Measurements from ENCODE around the gene LSP1.
"Not testable (repeated sequence)": the region's sequence is repeated elsewhere in the genome, so short reads cannot be mapped to it uniquely, and the experiment has no call there.

LSP1 gene

DNA sequence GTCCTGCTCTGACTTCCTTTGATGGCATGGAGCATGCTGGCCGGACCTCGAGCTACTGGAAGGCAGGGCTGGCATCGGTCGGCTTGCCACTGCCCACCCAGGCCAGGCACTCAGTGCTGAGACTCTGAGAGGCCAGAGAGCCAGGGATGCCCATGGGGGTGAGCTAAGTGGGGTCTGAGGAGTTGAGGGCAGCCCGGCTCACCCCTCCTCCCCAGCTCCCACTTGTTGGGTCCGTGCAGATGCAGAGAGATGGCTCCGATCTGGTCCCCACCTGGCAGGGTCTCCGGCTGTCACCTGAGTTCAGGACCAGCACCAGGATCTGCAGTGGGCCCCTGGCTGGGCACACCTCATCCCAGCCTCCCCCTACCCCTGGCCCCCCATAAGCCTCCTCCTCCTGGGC is 13.3 kb downstream of the LSP1 start:
- DNase-seq = no peak

DNA sequence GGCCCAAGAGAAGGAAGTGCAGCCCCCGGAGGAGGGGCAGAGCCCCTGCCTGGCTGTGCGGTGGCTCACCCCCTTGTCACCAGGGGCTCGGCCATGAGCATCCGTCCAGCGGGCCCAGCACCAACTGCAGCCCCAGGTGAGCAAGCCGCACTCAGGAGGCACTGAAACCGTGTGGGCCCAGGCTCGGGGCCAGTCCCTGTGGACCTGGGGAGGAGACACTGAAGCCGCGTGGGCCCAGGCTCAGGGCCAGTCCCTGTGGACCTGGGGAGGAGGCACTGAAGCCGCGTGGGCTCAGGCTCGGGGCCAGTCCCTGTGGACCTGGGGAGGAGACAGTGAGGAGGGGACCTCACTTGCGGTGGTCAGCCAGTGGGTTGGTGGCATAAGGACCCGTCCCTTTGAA is 13.9 kb downstream of the LSP1 start:
- DNase-seq = no peak

DNA sequence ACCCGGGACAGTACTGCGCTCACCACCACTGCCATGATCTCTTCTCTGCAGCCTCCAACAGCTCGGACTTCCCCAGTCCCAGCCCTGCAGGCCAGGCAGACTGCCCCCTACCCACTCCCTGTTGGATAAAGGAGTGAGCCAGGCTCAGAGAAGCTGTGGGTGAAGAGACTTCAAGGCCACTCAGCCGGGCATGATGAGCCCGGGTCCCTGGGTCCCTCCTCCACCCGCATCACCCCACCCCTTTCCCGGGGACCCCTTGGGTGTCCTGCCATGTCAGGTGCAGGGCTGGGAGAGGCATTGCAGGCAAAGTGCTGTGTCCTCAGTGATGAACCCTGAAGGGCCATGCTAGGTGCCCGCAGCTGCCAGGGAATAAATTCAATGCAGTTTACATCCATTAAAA is 14.5 kb downstream of the LSP1 start:
- DNase-seq = no peak

DNA sequence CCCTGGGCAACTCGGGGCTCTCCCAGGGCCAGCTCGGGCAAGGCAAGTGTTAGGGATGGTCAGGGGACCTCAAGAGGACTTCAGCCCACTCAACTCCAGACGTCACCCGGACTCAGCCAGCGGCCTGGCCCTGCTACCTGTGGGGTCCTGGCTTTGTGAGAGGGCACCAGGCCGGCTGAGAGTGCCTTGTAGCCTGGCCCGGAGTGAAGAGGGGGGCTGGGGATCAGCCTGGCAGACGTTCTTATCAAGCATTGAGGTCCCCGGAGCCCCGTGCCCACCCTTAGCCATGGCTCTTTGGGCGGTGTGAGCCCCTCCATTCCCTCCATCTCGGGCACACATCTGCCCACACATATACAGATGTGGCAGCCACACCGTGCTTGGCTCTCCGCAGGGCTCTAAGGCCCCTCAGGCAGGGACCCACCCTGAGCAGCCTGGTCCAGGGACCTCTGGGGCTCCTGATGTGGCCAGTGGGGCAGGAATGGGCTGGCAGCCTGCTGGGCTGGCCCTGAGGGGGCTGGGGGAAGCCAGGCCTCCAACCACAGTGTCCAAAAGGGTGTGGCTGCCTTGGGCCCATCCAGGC is 15.3 kb downstream of the LSP1 start:
- no peak for DNase-seq

DNA sequence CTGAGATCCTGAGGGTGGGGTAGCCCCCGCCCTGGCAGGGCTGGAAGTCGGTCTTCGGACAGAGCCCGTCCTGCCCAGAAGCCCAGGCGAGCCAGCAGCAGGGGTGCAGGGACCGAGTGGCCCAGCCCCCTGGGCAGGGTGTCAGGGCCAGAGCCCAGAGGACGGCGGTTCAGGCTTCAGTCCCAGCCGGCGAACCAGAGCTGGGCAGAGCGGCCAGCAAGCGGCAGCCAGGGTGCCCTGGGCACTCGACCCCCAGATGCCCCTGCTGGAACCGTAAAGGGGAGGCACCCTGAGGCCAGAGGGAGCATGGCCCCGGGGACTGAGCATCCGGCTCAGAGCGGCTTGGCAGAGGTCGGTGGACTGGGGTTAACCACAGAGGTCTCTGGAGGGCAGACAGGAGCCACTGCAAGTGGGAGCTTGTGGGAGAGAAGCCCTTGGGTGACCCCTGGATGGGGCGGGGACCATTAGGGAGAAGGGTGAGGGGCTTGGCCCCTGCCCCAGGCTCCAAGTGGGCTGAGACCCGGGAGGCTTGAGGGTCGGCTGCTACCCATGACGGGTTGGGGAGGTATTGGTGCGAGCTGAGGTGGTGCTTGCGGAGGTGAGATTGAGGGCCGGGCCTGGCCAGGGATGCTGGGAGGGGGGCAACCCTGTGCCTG is 15.9 kb downstream of the LSP1 start:
- DNase-seq = no peak

DNA sequence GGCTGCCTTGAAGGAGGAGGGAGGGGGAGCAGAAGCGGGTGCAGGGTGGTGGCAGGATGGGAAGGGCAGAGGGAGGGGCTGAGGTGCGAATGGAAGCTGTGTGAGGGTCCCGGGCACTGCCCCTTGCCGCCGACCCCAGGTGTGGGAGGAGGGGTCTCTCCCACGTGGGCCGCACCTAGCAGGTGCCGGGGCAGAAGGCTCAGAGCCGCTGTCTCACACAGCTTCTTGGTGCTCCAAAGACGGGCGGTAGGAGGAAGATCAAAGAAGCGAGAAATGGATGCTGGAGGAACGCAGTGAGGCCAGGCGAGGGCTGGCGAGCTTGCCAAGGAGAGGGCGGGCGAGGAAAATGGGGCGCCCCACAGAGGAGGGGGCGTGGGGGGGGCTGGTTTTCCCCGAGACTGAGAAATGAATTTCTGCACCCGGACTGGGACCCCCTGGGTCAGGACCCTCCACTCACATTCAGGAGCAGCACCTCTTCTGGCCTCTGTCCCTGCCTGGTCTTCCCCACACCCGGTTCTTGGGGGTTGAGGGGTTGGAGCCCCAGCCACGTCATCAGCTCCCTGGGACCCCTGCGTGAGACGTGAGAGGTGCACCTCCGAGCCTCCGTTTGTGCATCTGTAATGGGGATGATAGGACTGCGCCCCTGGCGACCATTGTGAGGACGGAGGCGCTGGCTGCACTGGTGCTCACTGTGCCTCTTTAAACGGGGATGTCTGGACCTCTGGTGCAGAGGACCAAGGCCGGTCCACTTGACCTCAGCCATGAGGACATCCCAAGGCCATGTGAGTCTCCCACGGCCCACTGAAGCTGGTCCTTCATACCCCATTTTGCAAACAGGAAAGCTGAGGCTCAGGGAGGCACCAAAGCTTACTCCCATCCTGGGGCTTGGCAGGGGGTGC is 16.8 kb downstream of the LSP1 start:
- no peak for DNase-seq

DNA sequence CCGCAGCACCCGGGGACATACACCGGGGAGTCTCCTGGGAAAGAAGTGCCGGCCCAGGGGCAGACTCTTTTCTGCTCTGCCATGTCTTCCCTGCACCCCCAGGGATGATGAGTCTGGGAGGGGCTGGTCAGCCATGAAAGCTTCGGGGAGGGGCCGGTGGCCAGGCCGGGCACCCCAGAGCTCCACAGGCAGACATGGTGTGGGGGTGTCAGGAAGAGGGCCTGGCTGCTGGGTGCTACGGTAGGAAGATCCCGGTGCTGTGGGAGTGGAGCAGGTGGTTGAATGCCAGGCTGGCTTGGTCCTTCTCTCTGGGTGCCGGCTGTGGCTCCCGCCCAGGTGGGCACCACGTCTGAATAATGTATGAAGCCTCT is 17.4 kb downstream of the LSP1 start:
- no peak for DNase-seq

DNA sequence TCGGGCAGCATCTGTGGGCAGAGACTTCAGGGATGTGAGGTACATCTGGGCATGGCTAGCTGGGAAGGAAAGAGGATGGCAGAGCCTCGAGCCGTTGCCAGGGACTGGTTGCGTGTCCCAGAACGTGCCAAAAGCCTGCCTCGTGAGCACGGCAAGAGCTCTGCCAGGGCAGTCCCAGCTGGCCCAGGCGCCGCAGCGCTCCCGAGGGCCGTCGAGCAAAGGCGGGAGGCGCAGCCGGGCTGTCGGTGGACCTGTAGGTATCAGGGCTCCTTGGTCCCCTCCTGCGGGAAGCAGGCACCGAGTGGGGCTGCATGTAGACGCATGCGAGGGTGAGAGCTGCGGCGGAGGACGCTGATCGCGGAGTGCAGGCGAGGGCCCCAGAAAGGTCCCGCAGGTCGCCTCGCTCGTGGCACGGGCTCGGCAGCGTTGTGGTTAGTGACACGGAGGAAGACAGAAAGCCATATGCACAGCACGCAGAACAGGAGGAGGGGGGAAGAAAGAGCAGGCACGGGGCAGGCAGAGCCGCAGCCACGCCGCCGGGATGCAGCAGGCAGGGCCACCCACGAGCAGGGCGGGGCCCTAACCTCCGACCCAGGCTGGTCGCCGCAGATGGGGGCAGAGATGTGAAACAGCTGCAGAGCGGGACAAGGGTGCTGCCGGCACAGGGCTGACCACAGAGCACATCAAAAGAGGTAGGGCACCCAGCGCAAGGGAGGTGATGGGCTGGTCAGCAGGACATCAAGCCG is 18.0 kb downstream of the LSP1 start:
- no peak for DNase-seq

DNA sequence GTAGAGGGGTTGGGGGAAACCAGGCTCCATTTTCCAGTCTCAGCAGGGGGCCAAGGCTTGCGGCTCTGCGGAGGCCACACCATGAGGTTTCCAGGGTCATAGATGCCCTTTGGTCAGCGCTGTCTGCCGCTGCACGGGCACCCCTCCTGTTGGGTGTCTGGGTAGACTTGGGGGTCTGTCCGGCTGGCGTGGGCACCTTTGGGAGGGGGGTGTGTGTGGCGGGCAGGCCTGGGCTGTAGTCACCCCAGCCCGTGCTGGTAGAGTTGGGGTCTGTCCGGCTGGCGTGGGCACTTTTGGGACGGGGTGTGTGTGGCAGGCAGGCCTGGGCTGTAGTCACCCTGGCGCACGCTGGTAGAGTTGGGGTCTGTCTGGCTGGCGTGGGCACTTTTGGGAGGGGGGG is 18.6 kb downstream of the LSP1 start:
- no peak for DNase-seq

DNA sequence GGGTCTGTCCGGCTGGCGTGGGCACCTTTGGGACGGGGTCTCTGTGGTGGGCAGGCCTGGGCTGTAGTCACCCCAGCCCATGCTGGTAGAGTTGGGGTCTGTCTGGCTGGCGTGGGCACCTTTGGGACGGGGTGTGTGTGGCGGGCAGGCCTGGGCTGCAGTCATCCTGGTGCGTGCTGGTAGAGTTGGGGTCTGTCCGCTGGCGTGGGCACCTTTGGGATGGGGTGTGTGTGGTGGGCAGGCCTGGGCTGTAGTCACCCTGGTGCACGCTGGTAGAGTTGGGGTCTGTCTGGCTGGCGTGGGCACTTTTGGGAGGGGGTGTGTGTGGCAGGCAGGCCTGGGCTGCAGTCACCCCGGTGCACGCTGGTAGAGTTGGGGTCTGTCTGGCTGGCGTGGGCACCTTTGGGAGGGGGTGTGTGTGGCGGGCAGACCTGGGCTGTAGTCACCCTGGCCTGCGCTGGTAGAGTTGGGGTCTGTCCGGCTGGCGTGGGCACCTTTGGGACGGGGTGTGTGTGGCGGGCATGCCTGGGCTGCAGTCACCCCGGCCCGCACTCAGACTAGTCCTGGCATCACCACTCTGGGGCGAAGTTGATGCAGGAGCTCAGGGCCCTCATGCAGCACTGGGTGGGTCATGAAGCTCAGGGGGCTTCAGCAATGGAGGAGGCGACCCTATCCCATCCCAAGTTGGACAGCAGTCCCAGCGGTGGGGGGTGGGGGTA is 19.5 kb downstream of the LSP1 start:
- no peak for DNase-seq

DNA sequence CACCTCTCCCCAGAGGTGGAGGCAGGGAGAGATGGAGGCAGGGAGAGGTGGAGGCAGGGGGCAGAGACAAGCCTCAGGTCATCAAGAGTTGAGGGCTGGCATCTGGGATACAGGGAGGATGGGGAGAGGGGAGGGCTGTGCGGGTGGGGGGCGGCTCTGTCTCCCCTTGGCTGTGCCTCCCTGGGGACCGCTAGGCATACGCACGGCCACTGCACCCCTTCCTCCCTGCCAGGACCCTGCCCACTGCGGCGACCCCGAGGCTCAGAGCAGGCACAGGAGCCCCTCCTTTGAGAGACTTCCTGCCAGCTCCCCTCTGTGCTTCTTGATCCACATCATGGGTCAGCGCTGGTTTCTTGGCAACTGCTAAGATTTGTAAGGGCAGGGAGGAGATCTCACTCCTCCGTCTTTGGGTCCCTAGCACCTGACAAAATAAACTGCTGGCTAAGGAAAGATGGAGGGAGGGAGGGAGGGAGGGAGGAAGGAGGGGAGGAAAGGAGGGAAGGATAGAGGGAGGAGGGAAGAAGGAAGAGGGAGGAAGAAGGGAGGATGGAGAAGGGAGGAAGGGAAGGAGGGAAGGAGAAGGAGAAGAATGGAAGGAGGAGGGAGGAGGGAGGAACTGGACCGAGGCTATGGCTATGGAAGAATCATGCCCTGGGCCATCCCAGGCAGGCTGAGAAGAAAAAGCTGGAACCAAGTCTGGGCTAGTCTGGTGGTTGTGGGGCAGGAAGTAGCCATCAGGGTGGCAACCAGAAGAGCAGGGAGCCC is 20.3 kb downstream of the LSP1 start:
- no peak for DNase-seq

DNA sequence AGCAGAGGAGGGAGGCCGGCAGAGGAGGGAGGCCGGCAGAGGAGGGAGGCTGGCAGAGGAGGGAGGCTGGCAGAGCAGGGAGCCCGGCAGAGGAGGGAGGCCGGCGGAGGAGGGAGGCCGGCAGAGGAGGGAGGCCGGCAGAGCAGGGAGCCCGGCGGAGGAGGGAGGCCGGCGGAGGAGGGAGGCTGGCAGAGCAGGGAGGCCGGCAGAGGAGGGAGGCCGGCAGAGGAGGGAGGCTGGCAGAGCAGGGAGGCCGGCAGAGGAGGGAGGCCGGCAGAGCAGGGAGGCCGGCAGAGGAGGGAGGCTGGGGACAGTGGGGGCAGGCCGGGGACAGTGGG is 20.9 kb downstream of the LSP1 start:
- DNase-seq = not testable (repeated sequence)

DNA sequence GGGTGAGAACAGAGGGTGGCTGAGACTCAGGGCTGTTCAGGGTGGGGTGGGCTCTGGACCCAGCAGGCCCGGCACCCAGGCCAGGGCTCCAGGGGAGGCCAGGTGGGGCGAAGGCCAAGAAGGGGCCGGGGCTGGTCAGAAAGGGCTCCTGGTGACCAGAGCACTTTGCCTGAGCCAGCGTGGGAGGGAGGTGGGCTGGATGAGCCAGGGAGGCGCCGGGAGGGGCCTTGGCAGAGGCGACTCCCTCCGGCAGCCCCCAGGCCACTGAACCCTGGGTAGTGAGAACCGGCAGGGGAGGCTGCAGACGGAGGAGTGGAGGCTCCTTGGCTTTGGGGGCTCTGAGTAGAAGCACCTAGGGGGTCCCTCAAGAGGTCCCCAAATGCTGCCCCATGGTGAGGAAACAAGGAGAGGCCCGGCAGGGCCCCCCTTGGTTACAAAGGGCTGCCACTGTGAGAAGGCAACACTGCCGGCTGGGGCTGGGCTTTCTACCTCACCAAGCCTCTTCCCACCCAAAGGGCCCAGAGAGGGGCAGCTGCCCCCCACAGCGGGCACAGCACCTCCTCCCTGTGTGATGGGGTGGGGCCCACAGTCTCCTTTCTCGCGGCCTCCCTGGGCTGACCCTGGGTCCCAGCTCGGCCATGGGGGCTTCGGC is 21.7 kb downstream of the LSP1 start:
- not testable (repeated sequence) for DNase-seq

DNA sequence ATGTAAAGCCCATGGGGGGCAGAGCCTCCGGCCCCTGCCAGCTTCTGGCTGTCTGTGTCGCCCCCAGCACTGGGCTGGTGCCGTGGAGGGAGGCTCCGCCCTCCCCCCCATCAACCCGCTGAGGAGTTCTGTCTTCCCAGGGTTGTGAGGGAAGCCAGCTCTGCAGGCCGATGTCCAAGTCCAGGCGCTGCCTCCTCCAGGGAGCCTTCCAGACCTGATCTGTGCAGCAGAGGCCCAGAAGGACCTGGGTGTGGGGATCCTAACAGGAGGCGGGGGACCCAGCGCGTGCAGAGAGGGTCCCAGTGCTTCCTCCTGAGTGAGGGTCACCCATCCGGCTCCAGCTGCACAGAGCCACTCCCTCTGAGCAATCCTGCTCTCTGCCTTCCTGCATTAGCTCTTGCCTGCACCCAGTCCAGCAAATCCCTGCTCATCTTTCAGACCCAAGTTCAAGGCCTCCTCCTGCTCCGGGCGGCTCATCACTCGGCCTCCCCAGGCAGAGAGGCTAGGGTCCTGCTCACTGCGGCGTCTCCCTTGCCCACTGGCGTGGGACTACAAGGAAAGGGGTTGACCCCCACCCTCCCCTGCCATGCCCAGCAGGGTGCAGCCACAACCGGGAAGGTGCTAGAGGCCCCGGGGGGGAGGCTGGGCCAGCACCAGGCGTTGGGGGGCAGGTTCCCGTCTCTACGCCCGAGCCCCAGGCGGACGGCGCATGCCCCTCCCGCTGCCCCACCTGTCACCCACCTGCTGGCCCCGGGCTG is 22.4 kb downstream of the LSP1 start:
- no peak for DNase-seq

DNA sequence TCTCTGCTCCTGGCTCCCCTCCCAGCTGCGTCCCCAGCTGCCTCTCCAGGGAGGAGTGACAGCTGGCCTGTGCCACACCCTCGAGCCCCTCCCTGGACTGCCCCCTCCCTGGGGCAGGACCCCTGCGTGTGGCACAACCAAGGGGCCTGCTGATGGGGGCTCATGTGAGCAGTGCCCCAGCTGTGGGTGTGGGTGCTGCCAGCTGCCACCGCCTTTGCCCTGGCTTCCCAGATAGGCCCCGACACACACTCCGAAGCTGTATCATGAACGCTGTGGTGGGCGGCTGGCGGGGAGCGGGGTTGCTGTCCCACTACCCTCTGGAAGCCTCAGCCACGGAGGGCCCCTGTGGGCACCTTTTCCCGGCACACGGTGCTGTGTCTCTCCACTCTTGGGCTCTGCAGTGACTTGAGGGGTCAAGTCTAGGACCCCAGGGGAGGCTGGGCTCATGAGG is 23.0 kb downstream of the LSP1 start:
- not testable (repeated sequence) for DNase-seq

DNA sequence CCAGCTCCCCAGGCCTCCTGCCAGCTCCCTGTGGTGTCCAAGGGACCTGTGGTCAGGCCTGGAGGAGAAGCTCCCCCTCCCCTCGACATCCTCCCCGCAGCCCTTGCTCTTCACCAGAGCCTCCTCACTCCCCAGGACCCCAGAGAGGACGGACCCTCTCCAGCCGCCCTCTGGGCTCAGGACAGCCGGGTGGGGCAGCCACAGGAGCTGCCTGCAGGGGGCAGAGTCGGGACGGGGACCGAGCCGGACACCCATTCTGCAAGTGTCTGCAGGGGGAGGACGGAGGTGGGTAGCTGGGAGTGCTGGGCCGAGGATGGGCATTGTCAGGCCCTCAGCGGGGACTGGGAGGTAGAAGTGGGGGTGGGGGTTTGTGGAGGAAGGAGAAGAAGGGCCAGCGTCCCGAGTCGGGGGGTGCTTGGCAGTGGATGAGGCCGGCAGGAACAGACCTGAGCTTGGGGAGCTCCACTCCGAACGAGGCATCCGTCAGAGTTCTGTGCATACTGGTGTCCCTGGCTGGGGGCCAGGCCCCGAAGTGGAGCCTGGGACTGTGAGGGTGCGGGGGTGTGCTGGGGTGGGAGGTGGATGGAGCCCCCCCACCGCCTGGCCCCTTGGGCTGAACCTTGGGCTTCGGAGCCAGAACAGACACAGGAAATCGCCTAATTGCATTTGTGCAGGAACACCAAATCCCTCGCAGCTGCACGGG is 23.6 kb downstream of the LSP1 start:
- no peak for DNase-seq

DNA sequence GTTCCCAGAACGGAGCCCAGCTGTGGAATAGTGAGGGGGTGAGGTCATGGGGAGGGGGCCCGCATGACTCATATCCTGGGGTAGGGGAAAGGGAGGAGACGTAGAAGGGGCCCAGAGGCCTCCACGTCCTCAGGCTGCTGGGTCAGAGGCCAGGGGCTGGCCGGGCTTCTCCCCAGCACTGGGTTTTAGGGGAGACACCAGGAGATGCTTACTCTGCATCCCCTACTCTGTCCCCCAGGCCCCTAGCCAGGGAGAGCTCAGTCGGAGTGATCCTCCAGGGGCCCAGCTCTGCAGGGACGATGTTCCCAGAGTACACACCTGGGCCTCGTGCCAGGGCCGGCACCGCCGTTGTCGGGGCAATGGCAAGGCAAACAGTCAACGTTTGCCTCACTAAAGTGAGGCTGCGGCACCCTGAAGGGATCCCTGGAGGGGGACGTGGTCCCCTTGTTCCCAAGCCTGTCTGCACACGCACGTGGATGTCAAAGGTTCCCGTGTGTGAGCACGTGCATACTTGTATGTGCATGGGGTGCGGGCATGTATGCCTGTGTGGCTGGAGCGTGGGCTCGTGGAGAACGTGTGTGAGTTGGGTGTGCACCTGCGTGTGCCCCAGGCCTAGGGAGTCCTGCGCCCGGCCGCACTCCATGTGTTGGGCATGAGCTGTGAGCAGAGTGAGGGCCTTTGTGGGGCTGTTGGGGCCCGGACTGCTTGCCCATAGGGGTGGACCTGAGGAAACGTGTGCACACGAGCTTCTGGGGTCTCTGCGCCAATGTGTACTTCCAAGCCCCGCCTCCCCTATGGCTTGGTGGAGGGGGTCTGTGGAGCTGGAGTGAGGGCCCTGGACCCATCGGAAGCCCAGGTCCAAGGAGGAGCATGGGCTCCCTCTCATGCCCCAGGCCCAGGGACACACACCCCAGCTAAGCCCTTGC is 24.6 kb downstream of the LSP1 start:
- DNase-seq = no peak

DNA sequence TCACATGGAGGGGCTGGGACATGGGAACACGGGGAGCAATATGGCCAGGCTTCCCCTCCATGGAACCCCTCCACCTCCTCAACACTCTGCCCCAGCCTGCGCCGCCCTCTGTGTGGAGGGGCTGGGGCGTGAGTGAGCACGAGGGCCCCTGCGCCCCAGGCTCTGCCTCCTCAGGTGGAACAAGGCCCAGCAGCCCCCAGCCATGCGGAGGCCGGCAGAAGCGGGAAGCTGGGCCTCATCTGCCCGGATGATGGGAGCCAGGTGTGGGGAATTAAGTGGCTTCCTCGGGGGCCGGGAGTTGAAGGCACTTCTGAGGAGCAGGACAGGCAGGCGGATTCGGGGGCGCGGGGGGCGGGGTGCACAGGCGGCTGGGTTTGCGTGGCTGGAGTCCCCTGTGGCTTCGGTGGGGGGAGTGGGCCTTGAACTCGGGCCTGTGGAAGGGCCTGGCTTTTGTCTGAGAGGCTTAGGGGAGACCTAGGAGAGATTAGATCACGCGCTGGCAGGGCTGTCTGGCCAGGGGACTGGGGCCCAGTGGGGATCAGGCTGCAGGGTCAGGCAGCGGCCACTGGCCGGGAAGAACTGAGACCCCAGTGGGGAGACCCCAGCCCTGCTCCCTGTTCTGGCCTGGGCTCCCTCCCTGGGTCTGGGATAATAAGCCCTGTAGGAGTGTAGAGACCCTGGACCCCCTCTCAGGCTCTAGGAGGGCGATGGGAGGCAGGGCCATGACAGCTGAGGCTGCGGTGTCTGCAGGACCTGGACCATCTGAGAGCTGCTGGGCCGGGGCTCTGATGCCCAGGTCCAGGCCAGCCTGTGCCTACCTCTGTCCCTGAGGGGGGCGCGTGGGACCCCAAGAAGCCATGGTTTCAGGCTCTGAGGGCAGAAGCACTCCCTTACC is 25.5 kb downstream of the LSP1 start:
- no peak for DNase-seq
